ENCODE measurements around the gene CD58. TPM values are rescaled to one million over a fixed set of nuclear protein-coding genes. Genes with fewer than 3 reads are reported as not detected.

Gene CD58
- polyA plus RNA-seq, 1 of the 3 experiments (the other 2 are of a cell fraction): 18.1 TPM

GRCh38 chr1:116573431-116574095 is 2.7 kb upstream of the CD58 start:
- TF ChIP-seq MAX (IDR thresholded peaks at IDR 0.05; ENCODE audit: low read depth) (no peak), PBX3 (IDR thresholded peaks at IDR 0.05) (no peak)
- POLR2A ChIA-PET: no interaction called here
- Histone ChIP-seq H3K4me1 (ENCODE audit: control insufficient read depth in 1 of 2, insufficient read depth in 2 of 2, low read depth in 1 of 2, low read length in 1 of 2) (peaks cover 3 to 27% of the 10 kb centered on the region in 2 experiments; a peak in 2 of 4 replicates), H3K36me3 (replicated peaks in 1 of 2; ENCODE audit: control insufficient read depth in 1 of 2, insufficient read depth in 2 of 2, low read length in 1 of 2) (no peaks in the 10 kb centered on the region), H3K79me2 (ENCODE audit: insufficient read depth) (peaks cover 16% of the 10 kb centered on the region), H3F3A (replicated peaks; ENCODE audit: insufficient read depth) (peaks cover 2% of the 10 kb centered on the region), H3K27ac (ENCODE audit: low read depth in 2 of 2, low read length in 1 of 2) (no peak overlapping the region), H3K9ac (no peak overlapping the region), H3K4me3 (ENCODE audit: low read depth in 2 of 2, low read length in 1 of 2) (no peak overlapping the region), H3K4me2 (no peak overlapping the region), H3K9me2 (no peaks in the 10 kb centered on the region), H3K9me3 (no peaks in the 10 kb centered on the region), H4K20me1 (ENCODE audit: insufficient read depth) (no peaks in the 10 kb centered on the region), H2AFZ (ENCODE audit: low read depth) (no peak overlapping the region), H3K27me3 (ENCODE audit: insufficient read depth) (no peaks in the 10 kb centered on the region)
- no peak for DNase-seq
- 68% methylated on average over 7 of the region's 7 CpGs for WGBS (ENCODE audit: low lambda C conversion rate)
- CTCF ChIA-PET: interaction anchor here (0.6 to 6.7 kb wide), 19 partner anchors 8 to 494 kb away, joined by 3 to 41 read pairs (median 8); partner anchors contain the start of gene IGSF3

- no peak for DNase-seq
- CTCF ChIA-PET: interaction anchor here (0.9 to 4.1 kb wide), 7 partner anchors 9 to 484 kb away, joined by 3 to 33 read pairs (median 4); no protein-coding TSS in a partner anchor
- H3K9ac ChIP-seq: no peak overlapping the region
Measured at GRCh38 chr1:116572771-116573430, 2.1 kb upstream of the CD58 start.

More at GRCh38 chr1:116572771-116573430, 2.1 kb upstream of the CD58 start:
- peak; percentile 30; the same call in 1 of the 2 replicates for TF ChIP-seq TCF12 (IDR thresholded peaks at IDR 0.05)
- TF ChIP-seq RXRA (IDR thresholded peaks at IDR 0.05; ENCODE audit: borderline replicate concordance, low read depth): no peak
- no peak for TF ChIP-seq MXI1 (IDR thresholded peaks at IDR 0.05; ENCODE audit: low read depth, low read length)
- no peak for TF ChIP-seq FOXJ3 (CRISPR knock-in tag; IDR thresholded peaks at IDR 0.05)
- TF ChIP-seq TEAD4 (IDR thresholded peaks at IDR 0.05; ENCODE audit: borderline replicate concordance, insufficient read depth): no peak
- no peak for TF ChIP-seq RAD21 (IDR thresholded peaks at IDR 0.05; ENCODE audit: low read length)
- TF ChIP-seq PBX3 (IDR thresholded peaks at IDR 0.05): peak; percentile 48
- no peak for TF ChIP-seq USF1 (IDR thresholded peaks at IDR 0.05; ENCODE audit: borderline replicate concordance, low read depth)
- H3K4me2 ChIP-seq: no peak overlapping the region
- no peaks in the 10 kb centered on the region for H3K9me2 ChIP-seq
- WGBS (ENCODE audit: low lambda C conversion rate): 70% methylated on average over 4 of the region's 4 CpGs
- no peaks in the 10 kb centered on the region for H3K9me3 ChIP-seq
- H2AFZ ChIP-seq (ENCODE audit: low read depth): no peak overlapping the region
- H3K27me3 ChIP-seq (ENCODE audit: insufficient read depth): no peaks in the 10 kb centered on the region
- peaks cover 3 to 25% of the 10 kb centered on the region in 2 experiments; a peak in 2 of 4 replicates for H3K4me1 ChIP-seq (ENCODE audit: control insufficient read depth in 1 of 2, insufficient read depth in 2 of 2, low read depth in 1 of 2, low read length in 1 of 2)
- POLR2A ChIA-PET: no interaction called here
- no peaks in the 10 kb centered on the region for H3K36me3 ChIP-seq (replicated peaks in 1 of 2; ENCODE audit: control insufficient read depth in 1 of 2, insufficient read depth in 2 of 2, low read length in 1 of 2)
- H3K27ac ChIP-seq (ENCODE audit: low read depth in 2 of 2, low read length in 1 of 2): no peak overlapping the region
- no peak overlapping the region; a peak in 1 of 4 replicates for H3K4me3 ChIP-seq (ENCODE audit: low read depth in 2 of 2, low read length in 1 of 2)
- H3K79me2 ChIP-seq (ENCODE audit: insufficient read depth): peaks cover 23% of the 10 kb centered on the region
- H4K20me1 ChIP-seq (ENCODE audit: insufficient read depth): no peaks in the 10 kb centered on the region
- peaks cover 5% of the 10 kb centered on the region for H3F3A ChIP-seq (replicated peaks; ENCODE audit: insufficient read depth)
